ENCODE measurements around the gene EEF2KMT. TPM values are rescaled to one million over a fixed set of nuclear protein-coding genes. Genes with fewer than 3 reads are reported as not detected.

The EEF2KMT gene
- total and polyA plus RNA-seq, 2 of the 13 experiments (the other 11 are each of a cell fraction or from before 2014, with no cell fraction given): 10.7 to 26.9 TPM

- TF ChIP-seq MIER3 (CRISPR knock-in tag; IDR thresholded peaks at IDR 0.05; ENCODE audit: borderline replicate concordance) (0 out of 2 replicates have a peak, but pooled peaks have one; percentile 5), KDM5B (CRISPR knock-in tag; IDR thresholded peaks at IDR 0.05; ENCODE audit: borderline replicate concordance) (peak; percentile 13; the same call in 1 of the 2 replicates), ZNF432 (CRISPR knock-in tag; IDR thresholded peaks at IDR 0.05; ENCODE audit: borderline replicate concordance) (no peak), PRPF4 (IDR thresholded peaks at IDR 0.05; ENCODE audit: low read depth, low read length, poor library complexity, severe bottlenecking) (no peak), KDM4B (CRISPR knock-in tag; IDR thresholded peaks at IDR 0.05) (0 out of 2 replicates have a peak, but pooled peaks have one; percentile 3), ZNF382 (CRISPR knock-in tag; IDR thresholded peaks at IDR 0.05; ENCODE audit: borderline replicate concordance) (no peak), ZFP41 (CRISPR knock-in tag; IDR thresholded peaks at IDR 0.05; ENCODE audit: borderline replicate concordance) (no peak), CEBPB (IDR thresholded peaks at IDR 0.05; ENCODE audit: borderline replicate concordance, low read depth, low read length) (no peak), TBX3 (IDR thresholded peaks at IDR 0.05; ENCODE audit: borderline replicate concordance) (no peak), SMARCC2 (IDR thresholded peaks at IDR 0.05) (no peak), ZNF770 (CRISPR knock-in tag; IDR thresholded peaks at IDR 0.05) (no peak), HOXD1 (CRISPR knock-in tag; IDR thresholded peaks at IDR 0.05) (no peak), CBX1 (IDR thresholded peaks at IDR 0.05; ENCODE audit: low read depth) (no peak), NR2C2 (CRISPR knock-in tag; IDR thresholded peaks at IDR 0.05; ENCODE audit: borderline replicate concordance) (no peak), NR2F6 (IDR thresholded peaks at IDR 0.05) (no peak), NR2F6 (CRISPR knock-in tag; IDR thresholded peaks at IDR 0.05) (no peak), ZNF451 (CRISPR knock-in tag; IDR thresholded peaks at IDR 0.05) (no peak), ZBTB44 (CRISPR knock-in tag; IDR thresholded peaks at IDR 0.05) (no peak), ZNF564 (CRISPR knock-in tag; IDR thresholded peaks at IDR 0.05) (no peak), ZMYM2 (CRISPR knock-in tag; IDR thresholded peaks at IDR 0.05) (no peak), ATM (IDR thresholded peaks at IDR 0.05; ENCODE audit: borderline replicate concordance) (no peak), CENPBD1 (CRISPR knock-in tag; IDR thresholded peaks at IDR 0.05; ENCODE audit: borderline replicate concordance, low read depth) (no peak), ETV6 (CRISPR knock-in tag; conservative IDR thresholded peaks at IDR 0.05) (no peak), CHD2 (IDR thresholded peaks at IDR 0.05; ENCODE audit: low read depth, low read length) (no peak), TEAD2 (CRISPR knock-in tag; IDR thresholded peaks at IDR 0.05) (no peak), ZNF296 (CRISPR knock-in tag; conservative IDR thresholded peaks at IDR 0.05) (no peak), TCF12 (IDR thresholded peaks at IDR 0.05) (no peak), TCF12 (CRISPR knock-in tag; IDR thresholded peaks at IDR 0.05) (0 out of 2 replicates have a peak, but pooled peaks have one; percentile 18), ZNF101 (CRISPR knock-in tag; IDR thresholded peaks at IDR 0.05; ENCODE audit: borderline replicate concordance, low read depth) (no peak), SALL1 (CRISPR knock-in tag; IDR thresholded peaks at IDR 0.05) (no peak), ZNF335 (CRISPR knock-in tag; IDR thresholded peaks at IDR 0.05) (no peak), GLI4 (CRISPR knock-in tag; IDR thresholded peaks at IDR 0.05; ENCODE audit: borderline replicate concordance) (no peak)
Measured at GRCh38 chr16:5035909-5036227, 61.7 kb downstream of the EEF2KMT start (continued).
